Esophagus mucosa (tissue), 1 donor: ENCODE measurements around the gene SRSF1. TPM values are rescaled to one million over a fixed set of nuclear protein-coding genes. Genes with fewer than 3 reads are reported as not detected.
"Not testable (repeated sequence)": the region's sequence is repeated elsewhere in the genome, so short reads cannot be mapped to it uniquely, and the experiment has no call there.

ENCODE experiments used
- ATAC-seq: fragments of 200-7000 bp; cut with Tn5 transposase; one replicate; pipeline ENCODE4 v1.9.1; 2020
- total RNA-seq: library from RNA; stranded (reverse); gene quantifications from one replicate; pipeline ENCODE4 v1.2.4, GENCODE V29; 2023
- donor health status: DM: yes; HTN: yes; CAD: no.

Gene SRSF1
- total RNA-seq, 1 donor from 2014 or later, result 129 TPM

DNA sequence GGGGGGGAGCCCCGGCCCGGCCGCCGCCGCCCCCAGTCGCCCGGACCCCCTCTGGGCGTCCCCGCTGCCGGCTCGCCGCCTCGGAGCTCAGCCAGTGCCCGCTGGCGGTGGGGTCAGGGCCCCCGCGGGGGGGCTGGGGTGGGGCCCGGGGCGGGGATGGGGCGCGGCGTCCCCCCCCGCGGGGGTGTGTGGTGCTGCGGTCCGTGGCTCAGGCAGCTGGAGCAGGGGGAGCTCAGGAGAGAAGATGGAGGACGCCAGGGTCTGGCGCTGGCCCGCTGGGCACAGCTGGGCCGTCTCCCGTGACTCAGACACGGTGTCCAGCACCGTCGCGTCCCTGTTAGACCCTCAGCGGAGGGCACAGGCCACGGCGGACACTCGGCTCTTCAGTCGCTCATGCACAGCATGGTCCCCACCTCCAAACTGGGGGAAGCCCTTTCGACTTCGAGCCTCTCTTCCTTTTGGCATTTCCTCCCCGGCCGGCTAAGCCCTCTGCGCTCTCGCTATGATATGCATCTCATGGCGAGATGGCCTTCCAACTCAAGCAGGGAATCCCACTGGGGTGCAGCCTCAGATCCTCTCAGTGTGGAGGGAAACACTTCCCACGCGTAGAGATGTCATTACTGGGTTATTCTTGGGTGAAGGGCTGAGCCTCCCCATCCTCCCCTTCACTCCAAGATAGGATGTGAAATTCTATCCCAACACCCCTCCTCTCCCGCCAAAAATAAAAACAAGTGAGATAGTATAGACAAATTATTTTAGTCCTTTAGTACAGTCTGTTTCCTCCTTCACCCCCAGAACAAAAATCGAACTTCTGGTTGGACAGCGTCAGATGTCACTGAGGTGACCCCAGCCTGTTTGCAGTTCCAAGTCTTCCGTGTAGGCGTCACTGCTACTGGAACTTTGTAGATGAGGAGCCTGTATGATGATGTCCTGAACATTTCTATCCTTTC is 18.5 kb downstream of the SRSF1 start:
- peak; percentile 77 for ATAC-seq

DNA sequence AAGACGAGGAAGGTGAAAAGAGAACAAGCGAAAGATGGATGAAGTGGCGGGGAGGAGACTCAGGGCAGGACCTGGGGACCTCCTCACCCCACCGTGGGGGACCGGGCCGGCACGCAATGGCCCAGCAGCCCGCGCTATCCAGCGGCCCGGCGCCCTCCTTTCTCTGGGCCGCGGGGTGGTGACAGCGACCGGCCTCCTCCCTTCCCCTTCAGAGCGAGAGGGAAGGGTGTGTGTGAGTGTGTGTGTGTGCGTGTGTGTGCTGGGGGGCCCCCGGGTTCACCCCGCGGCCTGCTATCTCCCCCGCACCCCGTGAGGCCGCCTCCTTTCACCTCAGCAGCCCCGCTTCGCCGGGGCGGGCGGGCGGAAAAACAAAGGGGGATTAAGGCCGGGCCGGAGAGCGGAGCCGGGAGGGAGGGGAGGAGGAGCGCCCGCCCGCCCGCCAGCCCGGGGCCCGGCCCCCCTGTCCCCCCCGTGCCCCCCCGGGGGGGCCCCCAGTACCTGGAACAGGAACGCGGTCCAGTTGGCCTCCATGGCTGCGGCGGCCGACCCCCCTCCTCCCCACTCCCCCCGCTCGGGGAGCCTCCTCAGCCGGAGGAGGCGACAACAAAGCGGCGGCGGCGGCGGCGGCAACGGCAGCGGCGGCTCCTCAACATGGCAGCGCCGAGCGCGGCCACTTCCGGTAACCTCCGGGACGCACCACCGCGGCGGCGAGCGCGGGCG is 19.3 kb downstream of the SRSF1 start, which contains the start of gene VEZF1:
TSS of gene VEZF1 (minus strand) at position 674 of the 720 bp plus-strand sequence. CDS start at position 531, 143 bp downstream.
- peak; percentile 75 for ATAC-seq

DNA sequence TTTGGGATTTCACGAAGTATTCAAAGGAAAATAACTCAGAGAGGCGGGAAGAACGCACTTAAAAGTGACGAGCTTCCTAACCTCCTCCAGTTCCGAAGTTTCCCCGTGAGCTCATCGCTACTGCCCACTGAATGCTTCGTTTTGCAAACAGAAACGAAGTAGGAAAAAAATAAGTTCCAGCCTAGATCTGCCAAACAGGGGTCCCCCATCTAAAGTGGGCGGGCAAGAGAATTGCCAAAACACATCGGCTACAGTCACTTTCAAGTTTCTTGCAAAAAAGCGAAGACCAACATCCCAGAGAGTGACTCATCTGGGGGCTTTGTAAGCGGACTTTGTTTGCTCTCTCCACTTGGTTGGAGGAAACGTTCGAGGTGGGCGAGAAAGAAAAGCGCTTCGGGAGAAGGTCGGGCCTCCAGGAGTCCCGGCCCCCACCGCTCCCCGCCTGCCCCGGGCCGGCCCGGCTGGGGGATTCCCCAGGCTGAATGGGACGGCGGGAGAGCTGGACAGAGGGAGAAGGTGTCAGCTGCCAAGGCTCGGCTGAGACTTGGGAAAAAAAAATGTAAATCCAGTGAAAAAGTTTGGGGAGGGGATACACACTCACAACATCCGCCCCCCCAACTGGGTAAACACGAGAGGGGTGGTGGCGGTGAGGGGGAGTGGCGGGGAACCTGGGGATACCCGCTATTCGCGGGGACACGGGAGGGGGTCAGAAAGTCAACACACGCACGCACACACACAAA is 20.0 kb downstream of the SRSF1 start:
- peak; percentile 5 for ATAC-seq

DNA sequence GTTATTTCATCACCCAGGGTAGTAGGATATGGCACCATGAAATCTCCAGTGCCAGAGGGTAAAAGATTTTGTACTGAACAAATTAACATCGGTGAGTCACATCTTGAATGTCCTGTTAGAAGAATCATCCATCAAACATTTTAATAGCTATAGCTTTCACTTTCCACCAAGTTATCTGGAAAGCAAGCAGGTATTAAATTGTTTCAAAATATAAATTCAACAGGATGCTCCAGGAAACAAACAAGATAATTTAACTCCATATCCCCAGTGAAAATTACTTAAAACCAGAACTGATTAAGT is 21.4 kb downstream of the SRSF1 start:
- ATAC-seq, result peak; percentile 24

DNA sequence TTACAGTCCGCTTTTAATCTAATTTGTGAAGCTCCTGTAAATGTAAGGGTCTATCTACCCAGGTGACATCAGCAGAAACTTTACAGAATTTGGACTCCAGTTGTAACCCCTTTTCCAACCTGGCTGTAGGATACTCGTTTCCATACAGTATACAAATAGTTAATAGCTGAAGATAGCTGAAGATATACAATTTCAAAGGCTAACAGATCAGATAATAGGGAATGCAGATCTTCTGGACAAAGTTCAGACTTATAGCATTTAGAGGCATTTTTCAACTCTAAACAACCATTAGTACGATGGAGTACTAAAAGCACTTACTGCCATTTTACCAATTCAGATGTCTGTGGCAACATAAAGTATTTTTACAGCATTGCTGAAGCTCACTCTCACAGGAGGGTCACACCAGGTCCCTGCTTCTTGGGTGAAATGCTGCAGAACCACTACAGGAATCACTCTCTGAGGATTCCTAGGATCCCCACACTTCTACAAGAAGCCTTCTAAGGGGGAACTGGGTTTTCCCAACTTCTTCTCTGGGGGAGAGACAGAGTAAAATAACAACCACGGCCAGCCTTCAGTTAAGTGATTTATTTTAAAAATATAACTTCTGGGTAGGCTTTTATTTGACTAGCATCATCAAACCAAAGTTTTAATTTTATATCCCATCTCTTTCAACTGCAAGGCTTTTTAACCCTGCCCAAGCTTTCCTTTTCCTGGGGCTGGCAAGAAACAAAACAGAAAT is 21.9 kb downstream of the SRSF1 start:
- no peak for ATAC-seq

DNA sequence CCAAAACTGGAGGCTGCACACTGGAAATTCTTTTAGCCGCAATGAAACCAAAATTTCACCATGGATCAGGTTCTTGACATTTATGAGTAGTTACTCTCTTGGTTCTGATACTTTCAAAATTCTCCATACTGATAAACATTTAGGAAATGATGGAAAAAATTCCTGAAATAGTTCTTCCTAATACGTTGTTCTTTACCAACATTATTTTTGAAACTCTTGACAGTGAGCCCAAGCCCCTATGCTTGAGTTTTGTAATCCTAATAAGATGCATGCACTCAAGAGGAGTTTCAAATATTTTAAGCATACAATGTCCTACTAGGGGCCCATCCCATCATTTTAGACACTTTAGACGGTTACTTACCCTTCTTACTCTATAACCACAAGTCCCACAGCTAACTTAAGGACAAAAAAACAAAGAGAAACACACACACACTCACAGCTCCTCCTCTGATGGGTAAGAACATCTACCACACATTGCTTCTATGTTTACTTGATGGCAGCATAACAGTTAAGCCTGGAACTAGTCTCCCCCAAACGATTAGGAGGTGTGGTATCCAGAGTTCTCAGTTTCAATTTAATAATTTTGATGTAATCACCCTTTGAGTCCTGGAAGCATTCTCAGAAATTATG is 22.7 kb downstream of the SRSF1 start:
- ATAC-seq, result no peak

DNA sequence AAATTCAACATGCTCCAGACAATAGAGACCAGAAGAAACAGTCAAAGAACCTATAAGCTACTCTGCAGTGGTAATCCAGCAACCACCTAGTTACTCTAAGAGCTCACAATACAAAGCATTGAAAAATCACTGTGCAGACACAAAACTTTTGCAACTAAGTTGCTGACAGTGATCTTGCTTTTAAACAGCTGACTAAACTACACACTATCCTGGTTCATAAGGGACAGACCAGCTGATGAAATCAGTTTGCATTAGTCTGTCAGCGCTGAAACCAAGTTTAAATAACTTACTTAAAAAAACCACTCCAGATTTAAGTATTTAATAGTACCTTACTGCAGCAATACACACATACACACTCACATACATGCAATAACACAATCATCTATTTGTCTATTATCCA is 23.6 kb downstream of the SRSF1 start:
- no peak for ATAC-seq

DNA sequence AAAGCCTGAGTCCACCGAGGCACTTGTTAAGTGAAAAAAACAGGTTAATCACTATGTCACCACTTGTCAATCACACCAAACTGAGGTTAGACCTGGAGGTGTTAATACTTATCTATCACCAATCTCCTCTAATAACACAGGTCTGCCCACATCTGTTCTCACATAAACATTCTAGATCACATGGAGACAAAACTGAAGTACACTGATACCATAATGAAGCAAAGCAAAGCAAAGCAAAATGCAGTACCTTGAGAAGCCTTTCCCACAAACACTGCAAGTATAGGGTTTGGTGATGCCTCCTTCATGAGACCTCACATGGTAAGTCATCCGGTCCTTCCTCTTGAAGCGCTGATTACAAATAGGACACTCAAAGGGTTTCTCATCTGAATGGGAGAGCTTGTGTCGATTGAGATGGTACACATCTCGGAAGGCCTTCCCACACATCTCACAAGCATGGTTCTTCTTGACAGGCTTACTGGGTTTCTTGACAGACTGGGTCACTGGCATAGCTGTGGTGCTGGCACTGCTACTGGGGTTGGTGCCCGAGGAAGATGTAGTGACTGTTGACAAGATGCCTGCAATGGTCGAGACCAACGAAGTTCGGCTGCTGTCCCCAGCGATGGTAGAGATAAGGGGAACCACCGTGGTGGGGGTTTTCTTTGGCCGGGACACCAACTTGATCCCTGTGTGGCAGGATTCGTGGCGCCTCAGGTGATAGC is 24.4 kb downstream of the SRSF1 start:
- ATAC-seq, result no peak

DNA sequence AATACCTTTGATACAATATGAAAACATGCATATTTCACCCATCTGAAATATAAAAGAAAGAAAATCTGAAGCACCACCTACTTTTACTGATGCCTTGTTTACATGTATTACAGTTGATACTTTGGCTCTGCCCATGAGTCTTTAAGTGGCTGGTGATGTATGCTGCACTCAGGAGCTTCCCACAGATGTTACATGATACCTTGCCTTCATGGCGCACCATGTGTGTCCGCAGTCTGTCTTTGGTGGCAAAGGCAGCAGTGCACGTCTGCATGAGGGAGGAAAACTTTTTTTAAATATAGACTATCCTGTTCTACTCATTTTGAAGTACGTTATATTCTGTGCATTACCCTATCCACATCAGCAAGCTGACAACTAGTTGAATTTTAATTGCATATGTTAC is 26.5 kb downstream of the SRSF1 start:
- no peak for ATAC-seq

DNA sequence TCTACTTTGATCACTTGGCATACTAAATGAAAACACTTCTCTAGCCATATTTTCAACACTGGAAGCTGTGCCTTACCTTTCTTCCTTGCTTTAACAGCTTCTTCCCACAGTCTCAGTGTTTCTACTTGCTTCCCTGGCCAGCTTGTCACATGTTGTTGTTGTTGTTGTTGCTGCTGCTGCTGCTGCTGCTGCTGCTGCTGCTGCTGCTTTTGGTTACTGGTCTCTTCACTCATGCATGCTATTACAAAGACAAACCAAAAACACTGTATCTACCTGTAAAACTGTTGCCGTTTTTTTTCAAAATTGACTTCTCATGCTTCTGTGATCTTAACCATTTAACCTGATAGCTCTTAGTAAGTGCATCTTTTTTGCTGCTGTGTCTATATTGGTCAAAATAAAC is 28.0 kb downstream of the SRSF1 start:
- no peak for ATAC-seq

DNA sequence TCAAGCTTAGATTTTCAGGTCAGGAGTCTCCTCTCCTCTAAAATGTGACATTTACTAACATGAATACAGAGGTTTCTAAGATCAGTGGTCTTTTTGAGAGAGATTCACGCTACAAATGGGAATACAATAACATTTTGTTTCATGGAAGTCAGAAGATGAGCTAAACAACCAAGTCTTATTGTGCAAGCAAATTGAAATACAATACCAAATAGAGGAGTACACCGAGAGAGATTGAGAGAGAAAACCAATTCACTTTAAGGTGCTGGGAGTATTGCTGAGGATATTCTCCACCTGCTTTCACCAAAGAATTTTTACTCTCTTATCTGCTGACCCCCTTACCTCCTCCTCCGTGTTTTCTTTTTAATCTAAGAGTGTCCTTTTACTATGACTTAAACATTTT is 30.5 kb downstream of the SRSF1 start:
- no peak for ATAC-seq

DNA sequence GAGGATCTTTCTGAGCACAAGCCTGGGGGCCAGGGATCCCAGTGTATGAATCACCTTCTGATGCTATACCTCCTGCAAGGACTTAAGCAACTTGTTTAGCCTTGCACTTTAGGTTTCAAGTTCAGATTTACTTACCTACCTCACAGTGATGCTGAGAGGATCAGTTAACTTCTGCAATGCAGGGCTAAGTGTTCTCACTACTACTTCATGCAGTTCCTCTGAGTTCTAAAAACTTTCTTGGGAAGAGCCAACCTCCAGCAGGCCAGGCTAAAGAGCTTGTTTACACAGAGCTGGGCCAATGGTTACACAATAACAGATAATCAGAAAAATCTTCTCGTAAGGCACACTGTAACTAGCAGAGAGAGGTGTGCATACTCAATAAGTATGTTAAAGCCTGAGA is 32.0 kb downstream of the SRSF1 start:
- no peak for ATAC-seq

DNA sequence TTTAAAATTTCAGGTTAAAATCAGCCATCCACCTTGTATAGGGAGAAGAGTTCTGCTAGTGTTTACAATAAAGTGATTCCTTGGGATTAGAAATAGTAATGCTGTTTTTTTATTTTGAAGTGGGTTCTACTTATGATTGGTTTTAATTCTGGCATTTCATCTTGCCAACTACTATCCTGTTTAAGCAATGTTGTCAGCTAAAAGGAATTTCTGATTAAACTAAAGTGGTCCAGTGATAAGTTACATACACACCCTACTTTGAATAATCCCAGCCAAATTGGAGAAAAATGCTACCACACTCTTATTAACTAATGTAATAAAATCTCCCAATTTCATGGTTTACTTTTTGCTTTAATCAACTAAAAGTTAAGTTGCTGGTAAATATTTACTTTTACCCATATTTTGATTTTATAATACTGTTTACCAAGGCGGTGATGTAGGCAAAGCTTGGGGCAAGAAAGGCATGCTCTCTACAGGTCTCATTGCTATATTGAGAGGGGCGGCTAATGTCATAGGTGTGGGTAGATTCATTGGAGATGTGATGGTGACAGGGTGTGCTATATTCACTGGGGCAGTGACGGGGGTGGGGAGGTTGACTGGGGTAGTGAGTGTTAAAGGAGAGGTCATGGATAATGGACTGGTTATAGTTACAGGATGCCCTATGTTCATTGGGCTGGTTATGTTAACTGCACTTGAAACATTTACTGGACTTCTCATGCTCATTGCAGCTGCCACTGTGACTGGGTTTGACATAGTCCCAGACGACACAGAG is 32.8 kb downstream of the SRSF1 start:
- not testable (repeated sequence) for ATAC-seq

DNA sequence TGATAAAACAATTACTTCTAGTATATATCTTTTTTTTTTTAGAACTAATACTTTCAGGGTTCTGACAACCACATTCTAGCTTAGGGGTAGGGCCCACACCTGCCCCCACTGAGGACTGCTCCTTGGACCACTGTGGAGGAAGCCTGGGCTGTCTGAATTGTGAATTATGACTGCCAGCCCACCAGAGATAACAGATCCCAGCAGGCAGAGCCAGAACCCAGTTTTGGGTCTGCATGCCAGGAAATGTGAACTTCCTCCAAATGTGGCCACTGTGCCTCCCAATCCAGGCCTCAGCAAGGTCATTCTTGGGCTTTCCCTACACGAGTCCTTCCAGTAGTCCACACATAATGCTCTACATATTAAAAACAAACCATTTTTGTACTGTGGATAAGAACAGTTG is 34.9 kb downstream of the SRSF1 start:
- no peak for ATAC-seq

DNA sequence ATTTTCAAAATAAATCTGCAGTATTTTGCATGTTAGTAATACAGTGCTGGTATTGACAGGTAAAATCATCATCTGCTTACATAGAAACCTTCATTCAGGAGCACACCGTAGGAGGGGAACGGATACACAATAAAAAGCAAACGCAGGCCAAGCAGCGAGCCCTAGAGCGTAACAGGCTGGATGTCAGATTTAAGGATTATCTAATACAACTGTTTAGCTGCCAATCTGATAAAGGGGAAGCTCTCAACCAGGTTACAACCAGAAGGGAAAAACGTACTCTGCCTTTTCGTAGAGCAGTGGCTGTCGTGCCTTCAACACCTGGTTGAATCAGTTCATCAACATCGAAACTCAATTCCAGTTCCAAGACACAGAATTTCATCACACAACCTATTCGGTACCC is 35.5 kb downstream of the SRSF1 start:
- no peak for ATAC-seq

DNA sequence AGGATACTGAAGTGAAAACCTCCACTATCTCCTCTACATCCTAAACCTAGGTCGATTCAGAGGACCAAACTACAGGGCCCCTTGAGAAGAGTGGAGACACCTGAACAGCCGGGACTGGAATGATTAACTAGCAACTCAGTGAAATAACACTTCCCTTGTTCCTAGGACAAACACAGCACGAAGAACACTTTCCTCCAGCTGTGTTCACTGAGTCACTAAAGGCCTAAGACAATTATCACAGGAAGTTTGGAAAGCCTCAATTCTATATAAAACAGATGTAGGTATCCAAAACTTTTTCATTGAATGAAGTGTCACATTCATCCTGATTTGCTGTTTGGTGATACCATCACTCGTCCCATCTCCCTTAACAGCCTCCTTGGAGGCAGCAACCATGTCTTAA is 36.3 kb downstream of the SRSF1 start:
- no peak for ATAC-seq

DNA sequence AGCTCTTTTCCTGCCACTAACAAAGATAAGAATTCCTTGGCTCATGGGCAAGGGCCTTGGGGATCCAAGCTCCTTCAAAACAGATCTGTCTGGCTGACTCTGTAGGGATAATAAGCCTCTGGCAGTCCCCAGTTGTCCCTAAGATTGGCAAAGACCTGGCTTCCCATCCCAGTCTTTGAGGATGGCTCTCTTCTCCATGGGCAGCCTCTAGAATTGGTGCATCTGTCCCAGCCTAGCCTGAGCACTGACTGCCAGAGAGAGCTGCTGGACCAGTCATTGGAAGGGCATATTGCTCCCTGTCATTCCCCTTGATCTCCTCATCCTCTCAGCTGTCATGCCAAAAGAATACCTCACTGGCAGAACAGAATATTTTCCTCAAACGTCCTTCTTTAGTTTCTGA is 38.6 kb downstream of the SRSF1 start:
- no peak for ATAC-seq

DNA sequence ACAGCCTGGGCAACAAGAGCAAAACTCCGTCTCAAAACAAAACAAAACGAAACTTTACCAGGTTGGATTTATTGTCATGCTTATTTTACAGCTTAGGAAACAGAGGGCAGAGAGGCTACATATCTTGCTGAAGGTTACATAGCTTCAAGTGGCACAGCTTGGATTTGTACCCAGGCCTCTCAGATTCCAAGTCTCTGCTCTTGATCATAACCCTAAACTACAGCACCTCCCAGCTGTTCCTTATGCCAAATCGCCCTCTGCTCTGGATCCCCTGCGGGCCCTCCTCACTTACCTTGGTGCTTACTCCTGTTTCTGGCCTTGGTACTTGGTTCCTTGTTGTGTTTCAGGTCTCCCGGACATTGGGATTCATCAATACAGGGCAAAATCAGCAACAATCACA is 40.2 kb downstream of the SRSF1 start:
- no peak for ATAC-seq

DNA sequence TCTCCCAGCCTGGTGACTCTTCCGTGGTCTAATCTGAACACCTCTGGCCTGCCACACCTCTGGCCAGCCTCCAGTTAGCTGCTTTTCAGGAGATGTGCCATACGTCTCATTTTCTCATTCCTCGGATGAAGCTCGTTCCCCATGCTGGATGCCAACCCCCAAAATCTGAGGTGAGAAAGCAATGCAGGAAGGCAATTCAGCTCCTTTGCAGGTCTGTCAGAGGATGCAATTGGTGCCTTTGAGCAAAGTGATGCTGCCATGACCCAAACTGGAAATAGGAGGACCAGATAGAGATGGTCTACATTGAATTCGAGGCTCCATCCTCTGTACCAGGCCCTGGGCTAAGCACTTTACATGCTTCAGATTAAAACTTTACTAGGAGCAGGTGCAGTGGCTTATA is 40.8 kb downstream of the SRSF1 start:
- ATAC-seq, result no peak

DNA sequence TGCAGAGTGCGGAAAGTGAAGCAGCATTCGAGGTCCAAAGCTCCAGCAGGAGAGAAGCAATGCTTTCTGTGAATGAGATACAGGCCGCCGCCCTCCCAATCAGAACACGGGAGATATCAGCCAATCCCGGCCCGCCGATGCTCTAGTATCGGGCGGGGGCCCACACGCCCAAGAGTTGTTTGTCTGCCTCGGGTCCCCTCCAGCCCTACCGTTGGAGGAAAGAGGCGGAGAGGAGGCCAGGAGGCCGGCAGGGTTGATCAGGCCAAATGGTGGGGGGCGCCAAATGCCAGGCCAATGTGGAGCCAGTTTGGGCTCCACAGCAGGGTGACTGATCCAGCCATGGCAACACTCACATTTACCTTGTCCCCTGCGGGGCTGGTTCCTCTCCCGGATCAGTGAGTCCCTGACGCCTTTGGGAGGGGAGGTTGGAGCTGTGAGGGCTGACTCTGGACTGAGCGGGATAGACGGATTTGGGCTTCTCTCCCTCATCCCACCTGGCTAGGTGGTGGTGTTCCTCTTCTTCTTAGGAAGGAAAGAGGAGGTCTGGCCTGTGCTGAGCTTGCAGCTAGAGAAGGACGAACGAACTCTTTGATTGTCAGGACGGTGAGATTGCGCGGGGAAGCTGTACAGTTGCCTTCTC is 41.4 kb downstream of the SRSF1 start:
- no peak for ATAC-seq
